PC-3 (cell line): ENCODE data around the gene ANTKMT. TPM values are rescaled to one million over a fixed set of nuclear protein-coding genes. Genes with fewer than 3 reads are reported as not detected.

Source experiments
- ATAC-seq: fragments of 200-7000 bp; cut with Tn5 transposase; 2 replicates; pipeline ENCODE4 v1.9.1; 2020; ENCODE audit warnings: mild to moderate bottlenecking, moderate library complexity
- BruUV-seq: library from RNA; stranded (reverse); fragments of 400-500 nt; replicated peaks from 2 replicates; lab custom pipeline; 2021; lab: Mats Ljungman, UMichigan
- CTCF ChIA-PET: fragments of 300-600 bp; sonication (Branson Sonifier 250); formaldehyde crosslinking; loops from one replicate; lab custom pipeline; 2022; ENCODE audit warnings: antibody characterized with exemption; lab: Charles Lee
- POLR2A ChIA-PET: fragments of 300-600 bp; sonication (Branson Sonifier 250); formaldehyde crosslinking; loops from one replicate; lab custom pipeline; 2022; ENCODE audit warnings: antibody characterized with exemption; ENCODE audit not compliant: unreplicated experiment; lab: Charles Lee
- DNase-seq: peaks from one replicate; pipeline ENCODE4 v3.0.0-alpha.2; 2015
- H2AFZ ChIP-seq: fragments of 300-600 bp; sonication (generic); 2 replicates; pipeline ENCODE4 v1.6.0; 2016; ENCODE audit warnings: antibody characterized with exemption, low read length
- H3F3A ChIP-seq: fragments of 300-600 bp; sonication (generic); one replicate; pipeline ENCODE4 v1.6.0; 2017; ENCODE audit warnings: antibody characterized with exemption, low read length, control low read depth, mild to moderate bottlenecking; ENCODE audit not compliant: unreplicated experiment
- H3K27ac ChIP-seq: fragments of 300-600 bp; sonication (generic); 2 replicates; pipeline ENCODE4 v1.5.1; 2016; ENCODE audit warnings: mild to moderate bottlenecking, low read length
- H3K27me3 ChIP-seq: fragments of 300-600 bp; sonication (generic); 2 replicates; pipeline ENCODE4 v1.6.1; 2016; ENCODE audit warnings: low read length, mixed read lengths
- H3K36me3 ChIP-seq: fragments of 300-600 bp; sonication (generic); 2 replicates; pipeline ENCODE4 v1.6.1; 2016; ENCODE audit warnings: low read depth, mixed run types, low read length, mixed read lengths
- H3K4me1 ChIP-seq: fragments of 300-600 bp; sonication (generic); 2 replicates; pipeline ENCODE4 v1.5.1; 2016; ENCODE audit warnings: low read length; ENCODE audit not compliant: insufficient read depth
- H3K4me2 ChIP-seq: fragments of 300-600 bp; sonication (generic); 2 replicates; pipeline ENCODE4 v1.6.0; 2016; ENCODE audit warnings: low read length
- H3K4me3 ChIP-seq: fragments of 300-600 bp; sonication (generic); 2 replicates; pipeline ENCODE4 v1.5.1; 2016; ENCODE audit warnings: mild to moderate bottlenecking, low read length, mixed read lengths
- H3K79me2 ChIP-seq: fragments of 300-600 bp; sonication (generic); 2 replicates; pipeline ENCODE4 v1.6.1; 2017; ENCODE audit warnings: low read length, mixed read lengths
- H3K9ac ChIP-seq: fragments of 300-600 bp; sonication (generic); 2 replicates; pipeline ENCODE4 v1.6.0; 2016; ENCODE audit warnings: mild to moderate bottlenecking, low read length
- H3K9me2 ChIP-seq: fragments of 300-600 bp; sonication (generic); replicated peaks from 2 replicates; pipeline ENCODE4 v1.6.1; 2016; ENCODE audit warnings: mixed run types, low read length, mixed read lengths
- H3K9me3 ChIP-seq: fragments of 300-600 bp; sonication (generic); 2 replicates; pipeline ENCODE4 v1.6.1; 2016; ENCODE audit warnings: low read length, mixed read lengths
- H4K20me1 ChIP-seq: fragments of 300-600 bp; sonication (generic); 2 replicates; pipeline ENCODE4 v1.6.1; 2016; ENCODE audit warnings: low read length, mixed read lengths
- CTCF ChIP-seq: fragments of 300-600 bp; sonication (generic); conservative IDR thresholded peaks from 2 replicates; pipeline ENCODE4 v1.5.1; 2017; ENCODE audit warnings: antibody characterized with exemption, low read depth, mild to moderate bottlenecking, low read length
- EZH2 ChIP-seq: fragments of 300-600 bp; sonication (generic); IDR thresholded peaks from one replicate; pipeline ENCODE4 v1.6.1; 2017; ENCODE audit warnings: antibody characterized with exemption, mild to moderate bottlenecking, low read length; ENCODE audit not compliant: unreplicated experiment
- EZH2phosphoT487 ChIP-seq: fragments of 300-600 bp; sonication (generic); IDR thresholded peaks from 2 replicates; pipeline ENCODE4 v1.6.1; 2018; ENCODE audit warnings: mild to moderate bottlenecking, antibody characterized with exemption, low read length, borderline replicate concordance
- intact Hi-C: fragments of 100-400 bp; cut with micrococcal nuclease; formaldehyde crosslinking; loops from 2 replicates; pipeline ENCODE4 v1.9.0; 2023
- total RNA-seq: library from RNA; depleted of rRNA; stranded (reverse); fragments of >200 nt; gene quantifications from 2 replicates; pipeline ENCODE4 v1.2.3, GENCODE V29; 2014

The ANTKMT gene
- total RNA-seq, 1 experiment from 2014 or later, result 77.3 TPM

GRCh38 chr16:739560-740458 is 18.9 kb downstream of the ANTKMT start:
- Histone ChIP-seq H4K20me1 (no peaks in the 10 kb centered on the region), H3F3A (no peaks in the 10 kb centered on the region), H3K9me2 (no peaks in the 10 kb centered on the region), H2AFZ (peak overlapping the region; percentile 87; the same call in 1 of the 2 replicates), H3K9me3 (no peaks in the 10 kb centered on the region), H3K79me2 (peaks cover 12% of the 10 kb centered on the region), H3K4me3 (peak overlapping the region; percentile 89), H3K27me3 (no peaks in the 10 kb centered on the region), H3K27ac (no peak overlapping the region), H3K9ac (peak overlapping the region; percentile 79), H3K4me1 (peaks cover 5% of the 10 kb centered on the region; the same call in 1 of the 2 replicates), H3K36me3 (no peaks in the 10 kb centered on the region), H3K4me2 (peak overlapping the region; percentile 97)
- POLR2A ChIA-PET, result no interaction called here
- CTCF ChIA-PET, result interaction anchor here (0.5 kb wide), 1 partner anchor 48 kb away, joined by 6 read pairs; the partner anchor contains the start of gene RPUSD1
- no peak for DNase-seq
- ATAC-seq, result peak; percentile 37
- intact Hi-C loops, result loop anchor here (5.0 kb wide), 1 partner anchor 42 kb away; no protein-coding TSS in a partner anchor
- BruUV-seq, result TSS peak; percentile 32
- TF ChIP-seq EZH2 (no peak), CTCF (no peak), EZH2phosphoT487 (no peak)

GRCh38 chr16:740459-740763 is 19.5 kb downstream of the ANTKMT start:
- Histone ChIP-seq H3K9me3 (no peaks in the 10 kb centered on the region), H3K79me2 (peaks cover 12% of the 10 kb centered on the region), H3K36me3 (no peaks in the 10 kb centered on the region), H3K4me3 (peak overlapping the region; percentile 89), H4K20me1 (no peaks in the 10 kb centered on the region), H3K27me3 (no peaks in the 10 kb centered on the region), H3F3A (no peaks in the 10 kb centered on the region), H3K27ac (no peak overlapping the region), H3K4me1 (peaks cover 5% of the 10 kb centered on the region; the same call in 1 of the 2 replicates), H3K9me2 (no peaks in the 10 kb centered on the region), H3K9ac (peak overlapping the region; percentile 79), H2AFZ (peak overlapping the region; percentile 87), H3K4me2 (peak overlapping the region; percentile 97)
- intact Hi-C loops, result loop anchor here (5.0 kb wide), 1 partner anchor 42 kb away; no protein-coding TSS in a partner anchor
- CTCF ChIA-PET, result no interaction called here
- no TSS peak for BruUV-seq
- POLR2A ChIA-PET, result no interaction called here
- no peak for TF ChIP-seq CTCF
- TF ChIP-seq EZH2phosphoT487, result no peak
- no peak for TF ChIP-seq EZH2
- DNase-seq (no peak), ATAC-seq (peak; percentile 28)
